Stimulated activated CD4-positive, alpha-beta T cell treated with anti-CD3 and anti-CD28 coated beads, Interleukin-4, amount 100 ng/mL, for 4 hours (primary cell): ENCODE data around the gene MSRB2.
"Not testable (repeated sequence)": the region's sequence is repeated elsewhere in the genome, so short reads cannot be mapped to it uniquely, and the experiment has no call there.

Source experiments
- DNase-seq, 2 experiments: peaks; one replicate each; pipeline ENCODE4 v3.0.0-alpha.2; 2020

MSRB2 gene

DNA sequence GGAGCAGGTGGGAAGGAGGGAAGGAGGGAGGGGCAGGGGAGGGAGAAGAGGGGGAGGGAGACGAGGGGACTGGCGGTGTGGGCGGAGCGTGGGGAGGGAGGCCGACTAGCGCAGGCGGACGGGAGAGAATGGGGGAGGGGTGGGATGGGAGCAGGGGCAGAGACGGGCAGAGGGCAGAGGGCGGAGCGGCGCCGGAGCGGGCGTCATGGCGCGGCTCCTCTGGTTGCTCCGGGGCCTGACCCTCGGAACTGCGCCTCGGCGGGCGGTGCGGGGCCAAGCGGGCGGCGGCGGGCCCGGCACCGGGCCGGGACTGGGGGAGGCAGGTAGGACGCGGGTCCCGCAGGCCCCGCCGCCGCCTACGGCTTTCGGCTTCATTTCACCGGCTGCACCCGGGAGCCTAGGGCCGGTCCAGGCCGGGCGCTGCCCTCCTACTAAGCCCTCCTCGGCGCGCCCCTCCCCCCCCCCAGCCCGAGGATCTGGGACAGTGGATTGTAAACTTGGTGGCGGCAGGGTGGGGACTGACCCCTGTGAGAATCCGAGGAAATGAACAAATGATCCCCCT, at the start of gene MSRB2:
TSS of gene MSRB2 (plus strand) at position 176 of the 562 bp plus-strand sequence. CDS start at position 206, 30 bp downstream.
- peak; percentile 67 to 81 for DNase-seq

DNA sequence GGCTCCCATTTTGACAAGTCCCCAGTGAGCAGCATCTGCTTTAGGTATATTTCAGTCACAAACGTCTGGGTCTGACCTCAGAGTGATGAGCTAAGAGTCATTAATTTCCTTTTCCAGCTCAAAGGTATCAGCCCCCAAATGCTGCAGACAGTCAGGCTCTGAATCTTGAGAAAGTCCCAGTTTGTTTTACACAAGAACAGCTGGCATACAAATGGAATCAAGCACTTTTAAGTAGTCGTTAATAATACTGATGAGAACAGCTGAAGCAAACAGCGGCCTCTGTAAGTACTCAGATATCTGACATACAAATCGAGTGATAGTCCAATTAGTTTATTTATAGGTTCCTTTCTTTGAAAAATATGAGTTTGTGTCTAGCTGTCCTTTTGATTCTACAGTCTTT, 49.4 kb upstream of the MSRB2 start:
- DNase-seq: no peak

DNA sequence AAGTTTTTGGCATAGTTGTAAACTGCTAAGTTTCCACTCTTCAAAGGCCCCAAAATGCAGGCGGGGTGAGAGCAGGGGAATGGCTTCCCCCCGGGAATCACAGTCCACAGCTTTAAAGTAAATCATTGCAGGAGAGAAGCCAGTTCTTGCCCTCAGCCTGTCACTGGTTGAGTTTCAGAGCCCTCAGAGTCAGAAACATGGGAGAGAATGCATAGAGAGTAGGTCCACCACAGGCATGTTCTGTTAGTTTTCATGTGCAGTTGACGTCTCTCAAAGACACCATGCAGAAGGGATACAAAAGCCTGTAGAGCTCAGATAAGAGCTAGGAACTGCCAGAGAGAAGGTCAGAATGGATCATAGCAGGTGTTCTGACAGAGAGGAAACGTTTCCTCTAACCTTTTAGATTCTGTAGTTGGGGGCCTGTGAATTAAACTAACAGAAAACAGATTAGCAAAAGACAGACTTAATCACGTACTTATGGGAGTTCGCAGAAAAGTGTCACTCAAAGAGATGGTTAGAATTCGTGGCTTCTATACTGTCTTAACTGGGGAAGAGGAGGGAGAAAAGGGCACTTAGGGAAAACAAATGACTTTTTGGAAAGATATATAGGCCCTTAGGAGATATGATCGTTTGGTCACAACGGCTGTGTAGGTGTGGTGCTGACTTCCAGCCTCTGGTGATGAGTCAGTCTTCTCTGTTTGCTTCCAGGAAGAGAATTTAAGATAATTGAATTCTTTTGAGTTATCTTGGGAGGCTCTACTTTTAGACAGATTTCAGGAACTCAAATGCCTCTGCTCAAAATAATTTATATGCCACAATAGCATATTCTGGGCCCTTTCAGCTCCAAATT, 48.0 kb upstream of the MSRB2 start:
- DNase-seq: no peak

DNA sequence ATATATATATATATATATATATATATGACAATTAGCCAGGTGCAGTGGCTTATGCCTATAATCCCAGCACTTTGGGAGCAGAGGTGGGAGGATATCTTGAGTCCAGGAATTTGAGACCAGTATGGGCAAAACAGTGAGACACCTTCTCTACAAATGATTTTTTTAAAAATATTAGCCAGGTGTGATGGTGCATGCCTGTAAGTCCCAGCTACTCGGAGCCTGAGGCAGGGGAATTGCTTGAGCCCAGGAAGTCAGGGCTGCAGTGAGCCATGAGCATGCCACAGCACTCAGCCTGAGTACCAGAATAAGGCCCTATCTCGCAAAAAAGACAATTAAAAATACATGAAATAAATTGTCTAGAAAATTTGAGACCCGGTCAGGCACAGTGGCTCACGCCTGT, 47.2 kb upstream of the MSRB2 start:
- DNase-seq: no peak

DNA sequence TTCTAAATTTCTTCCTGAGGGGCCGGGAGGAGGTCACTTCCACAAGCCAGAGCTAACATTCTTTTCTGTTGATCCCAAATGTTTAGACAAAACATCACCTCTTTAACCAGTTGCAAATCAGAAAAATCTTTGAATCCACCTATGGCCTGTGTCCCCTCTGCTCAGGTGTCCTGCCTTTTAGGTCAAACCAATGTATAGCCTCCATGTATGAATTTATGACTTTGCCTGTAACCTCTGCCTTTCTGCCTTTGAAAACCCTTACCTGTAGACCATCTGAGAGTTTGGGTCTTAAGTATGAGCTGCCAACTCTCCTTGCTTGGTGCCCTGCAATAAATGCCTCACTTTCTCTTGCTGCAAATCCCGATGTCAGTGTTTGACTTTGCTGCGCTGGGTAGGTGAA, 44.1 kb upstream of the MSRB2 start:
- DNase-seq: no peak

DNA sequence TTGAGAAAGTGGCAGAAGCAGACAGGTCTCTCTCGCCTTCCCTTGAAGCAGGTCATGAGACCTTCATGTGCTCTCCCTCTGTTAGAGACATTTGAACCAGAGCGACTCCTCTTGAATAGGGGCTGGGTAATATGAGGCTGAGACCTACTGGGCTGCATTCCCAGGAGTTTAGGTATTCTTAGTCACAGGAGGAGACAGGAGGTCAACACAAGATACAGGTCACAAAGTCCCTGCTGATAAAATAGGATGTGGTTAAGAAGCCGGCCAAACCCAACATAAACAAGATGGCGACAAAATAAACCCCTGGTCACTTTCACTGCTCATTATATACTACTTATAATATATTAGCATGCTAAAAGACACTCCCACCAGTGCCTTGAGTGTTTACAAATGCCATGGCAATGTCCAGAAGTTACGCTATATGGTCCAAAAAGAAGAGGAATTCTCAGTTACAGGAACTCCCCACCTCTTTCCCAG, 43.5 kb upstream of the MSRB2 start:
- no peak for DNase-seq

DNA sequence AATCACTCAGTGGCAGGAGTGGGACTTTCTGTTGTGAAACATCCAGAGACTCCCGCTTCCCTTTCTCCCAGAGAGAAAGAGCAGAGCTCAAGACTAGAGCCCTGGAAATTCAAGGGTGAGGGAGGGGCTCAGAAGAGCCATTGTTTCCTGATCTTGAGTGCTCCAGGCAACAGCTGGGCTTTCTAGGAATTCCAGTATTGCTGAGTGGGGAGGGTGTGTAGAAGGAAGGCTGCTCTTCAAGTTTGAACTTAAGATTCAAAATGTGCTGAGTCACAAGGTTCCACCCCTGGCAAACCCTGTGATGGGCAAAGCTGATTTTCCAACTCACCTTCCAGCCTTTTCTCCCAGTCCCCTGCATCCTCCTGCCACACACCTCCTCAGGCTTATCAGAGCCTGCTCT, 42.3 kb upstream of the MSRB2 start:
- DNase-seq: no peak

DNA sequence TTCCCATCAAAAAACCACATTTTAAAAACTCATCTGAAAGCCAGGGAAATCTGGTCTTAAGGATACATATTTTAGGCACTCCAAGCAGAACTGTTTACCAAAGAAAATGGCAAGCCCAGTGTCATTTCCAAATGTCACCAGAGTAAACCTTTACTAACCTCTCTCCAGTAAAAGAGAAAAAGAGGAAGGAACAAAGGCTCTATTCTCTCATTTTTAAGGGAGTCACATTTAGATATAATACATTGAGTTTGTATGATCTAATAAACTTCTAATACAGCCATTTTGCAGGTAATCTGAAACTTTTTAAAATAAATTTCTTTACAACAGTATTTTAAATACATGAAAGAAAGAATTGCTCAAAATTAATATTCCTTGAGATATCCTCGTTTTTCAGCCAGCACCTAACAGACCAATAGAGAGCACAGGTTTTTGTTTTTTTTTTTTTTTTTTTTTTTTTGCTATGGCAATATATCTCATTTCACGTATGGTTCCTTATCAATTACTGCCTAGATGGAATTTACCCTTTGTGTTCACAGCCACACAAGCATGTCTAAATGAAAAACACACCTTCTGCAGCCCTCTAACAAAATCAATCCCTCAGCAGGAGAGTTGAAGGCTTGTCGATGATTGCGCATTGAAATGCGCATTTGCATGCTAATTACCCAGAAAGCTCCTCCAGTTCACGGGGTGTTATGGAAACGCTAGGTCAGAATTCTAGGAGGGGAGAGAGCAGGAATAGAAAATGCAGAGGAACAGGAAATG, 39.8 kb upstream of the MSRB2 start:
- DNase-seq: no peak

DNA sequence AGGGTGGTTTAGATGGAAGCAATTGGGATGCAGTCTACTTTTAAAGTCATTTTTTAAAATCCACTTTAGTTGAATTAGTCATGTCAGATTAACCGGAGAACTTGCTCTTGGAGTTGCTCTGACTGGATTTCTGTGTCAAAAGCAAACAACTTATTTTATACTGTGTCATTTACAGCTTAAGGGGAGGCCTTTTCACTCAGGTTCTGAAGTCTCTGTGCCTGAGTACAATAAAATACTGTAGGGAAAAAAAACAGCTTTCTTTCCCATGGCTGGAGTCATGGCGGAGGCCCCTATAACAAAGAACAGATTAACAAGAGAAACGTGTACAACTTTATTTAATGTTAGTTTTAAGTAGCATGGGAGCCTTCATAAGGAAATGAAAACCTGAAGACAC, 39.2 kb upstream of the MSRB2 start:
- no peak for DNase-seq

DNA sequence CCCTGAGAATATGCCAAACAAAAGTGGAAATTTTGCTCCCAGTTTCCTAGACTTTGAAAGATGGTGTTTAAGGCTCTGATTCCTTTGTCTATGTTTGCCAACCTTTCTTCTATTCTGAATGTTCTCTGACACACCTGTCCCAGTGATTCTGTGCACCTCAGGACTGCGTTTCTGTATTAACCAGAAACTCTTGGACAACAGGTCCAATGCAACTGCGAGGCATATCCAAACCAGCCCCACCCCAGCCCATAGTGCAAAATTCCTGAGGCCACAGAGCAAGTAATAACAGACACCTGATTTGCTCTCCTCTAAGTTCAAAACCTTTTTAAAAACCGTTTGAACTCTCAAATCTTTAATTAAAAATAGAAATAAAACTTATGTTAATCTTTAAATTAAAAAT, 37.0 kb upstream of the MSRB2 start:
- DNase-seq: no peak

DNA sequence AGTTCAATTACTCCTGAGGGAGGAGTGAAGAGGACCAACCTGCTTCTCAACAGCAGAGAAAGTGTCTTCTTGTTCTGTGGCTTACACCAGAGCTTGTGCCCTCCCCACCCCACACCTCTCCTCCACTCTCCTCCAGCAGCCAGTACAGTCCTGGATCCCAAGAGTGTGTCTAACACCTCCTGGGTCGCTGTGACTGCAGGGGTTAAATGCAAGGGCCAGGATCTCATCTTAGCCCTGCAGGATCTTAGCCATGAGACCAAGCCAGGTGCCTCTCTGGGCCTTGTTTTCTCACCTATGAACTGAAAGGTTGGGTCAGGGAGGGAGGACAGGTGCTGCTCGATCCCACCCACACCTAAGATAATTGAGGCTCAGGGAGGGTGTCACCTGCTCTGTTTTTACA, 34.5 kb upstream of the MSRB2 start:
- no peak for DNase-seq

DNA sequence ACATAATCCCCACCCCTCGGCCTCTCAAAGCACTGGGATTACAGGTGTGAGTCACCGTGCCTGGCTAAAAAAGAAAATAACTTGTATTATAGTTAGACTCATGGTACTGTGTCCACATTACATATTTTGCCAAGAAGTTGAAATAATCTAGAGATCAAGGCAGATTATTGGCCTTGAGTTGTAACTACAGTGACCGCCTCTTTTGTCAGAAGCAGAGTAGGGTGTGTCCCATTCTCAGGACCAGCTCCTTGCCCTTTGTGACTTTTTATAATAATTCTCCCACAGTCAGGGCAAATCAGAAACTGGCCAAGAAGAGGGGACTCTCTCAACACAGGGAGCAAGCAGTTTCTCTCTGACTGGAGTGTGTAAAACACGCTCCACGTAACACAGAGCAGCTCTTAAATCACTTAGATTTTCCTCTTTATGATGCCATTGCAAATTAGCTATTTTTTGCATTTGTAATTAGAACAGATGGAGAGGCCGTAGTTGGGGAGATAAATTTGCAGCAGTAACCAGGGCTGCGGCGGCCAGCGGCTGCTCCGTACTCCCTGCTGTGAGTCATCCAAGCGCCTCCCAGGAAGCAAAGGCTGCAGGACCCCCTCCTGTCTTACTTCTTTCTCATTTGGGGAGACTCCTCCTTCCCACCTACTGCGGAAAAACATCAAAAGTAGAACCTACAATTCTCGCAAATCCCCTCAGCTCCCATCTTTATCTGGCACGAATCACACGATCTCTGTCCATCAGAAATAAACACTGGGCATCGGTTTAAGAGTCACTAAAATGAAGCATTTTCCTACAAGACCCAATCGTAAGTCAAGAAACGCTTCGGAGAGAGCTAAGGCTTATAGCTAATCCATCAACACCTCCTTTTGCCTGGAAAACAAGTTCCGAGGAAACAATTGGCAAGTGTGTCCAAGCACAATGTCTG, 32.1 kb upstream of the MSRB2 start:
- DNase-seq: no peak

DNA sequence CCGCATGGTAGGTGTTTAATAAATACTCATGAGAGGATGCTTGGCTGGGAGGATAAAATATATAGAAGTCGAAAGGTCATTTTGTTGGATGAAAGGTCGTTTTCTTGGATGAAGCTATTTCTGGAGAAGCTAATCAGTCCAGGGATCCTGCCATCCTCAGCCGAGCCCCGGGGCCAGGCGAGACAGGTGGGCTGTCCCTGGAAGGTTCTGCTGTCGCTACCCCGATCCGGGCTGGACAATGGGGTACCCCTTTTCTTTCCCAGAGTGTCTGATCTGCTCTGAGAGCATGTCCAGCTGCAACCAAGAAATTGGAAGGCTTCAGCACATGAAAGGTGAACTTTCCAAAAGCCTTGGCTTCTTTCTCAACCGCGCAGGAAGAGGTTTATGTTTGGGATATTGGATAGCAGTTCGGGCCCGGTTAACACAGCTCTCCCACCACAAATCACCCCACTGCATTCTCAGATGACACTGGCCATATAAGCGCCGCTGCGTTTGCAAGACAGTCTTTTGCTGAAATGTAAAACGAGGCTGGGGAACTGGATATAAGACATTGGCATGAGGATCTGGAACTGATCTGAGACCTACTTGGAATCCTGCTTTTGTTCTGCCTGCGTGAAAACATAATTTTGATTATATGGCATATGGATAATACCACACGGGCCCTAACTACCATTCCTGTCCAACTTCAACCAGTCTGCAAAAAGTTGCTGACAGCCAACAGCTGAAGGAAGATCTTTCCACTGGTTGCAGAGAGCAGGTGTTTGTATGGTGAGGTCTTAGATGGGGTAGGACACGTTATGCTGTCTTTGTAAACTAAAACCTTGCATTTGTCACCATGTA, 31.2 kb upstream of the MSRB2 start:
- no peak for DNase-seq

DNA sequence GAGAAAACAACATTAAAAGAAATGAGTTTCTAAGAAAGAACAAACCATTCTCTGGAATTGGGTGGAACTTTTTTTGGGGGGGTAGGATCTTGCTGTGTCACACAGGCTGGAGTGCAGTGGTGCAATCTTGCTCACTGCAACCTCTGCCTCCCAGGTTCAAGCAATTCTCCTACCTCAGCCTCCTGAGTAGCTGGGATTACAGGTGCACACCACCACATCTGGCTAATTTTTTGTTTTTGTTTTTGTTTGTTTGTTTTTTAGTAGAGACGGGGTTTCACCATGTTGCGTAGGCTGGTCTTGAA, 30.6 kb upstream of the MSRB2 start:
- not testable (repeated sequence) for DNase-seq

DNA sequence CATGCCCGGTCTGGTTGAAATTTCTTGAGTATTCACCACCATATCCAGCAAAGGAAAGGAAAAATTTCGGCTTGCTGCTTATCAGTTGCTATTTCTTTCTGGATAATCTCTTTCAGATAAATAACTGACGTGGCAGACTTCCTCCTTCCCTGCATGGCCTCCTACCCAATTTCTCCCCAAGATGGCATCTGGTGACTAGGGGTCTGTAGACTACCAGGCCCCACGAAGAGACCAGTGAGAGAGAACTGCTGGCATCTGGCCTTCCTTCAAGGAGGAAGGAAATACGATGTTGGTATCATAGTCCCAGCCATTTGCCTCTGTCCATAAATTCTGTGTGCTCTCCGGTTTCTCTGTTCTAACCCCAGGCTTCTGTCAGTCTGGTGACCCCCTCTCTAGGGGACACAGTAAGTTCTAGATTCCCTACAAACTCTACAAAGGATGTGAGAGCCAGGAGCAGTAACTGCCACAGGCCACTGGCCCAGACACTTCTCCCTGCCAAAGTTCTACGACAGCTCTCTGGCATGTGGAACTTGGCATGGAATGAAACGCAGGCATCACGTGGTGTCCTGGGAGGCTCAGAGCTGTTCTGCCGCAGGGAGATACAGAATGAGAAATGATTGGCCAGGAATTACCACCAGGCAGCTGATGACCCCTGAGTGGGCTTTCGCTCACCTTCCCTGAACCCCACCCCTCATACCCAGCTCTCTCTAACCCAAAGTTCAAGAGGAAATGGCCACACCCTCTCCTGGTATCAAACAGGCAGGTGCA, 30.0 kb upstream of the MSRB2 start:
- DNase-seq: no peak

DNA sequence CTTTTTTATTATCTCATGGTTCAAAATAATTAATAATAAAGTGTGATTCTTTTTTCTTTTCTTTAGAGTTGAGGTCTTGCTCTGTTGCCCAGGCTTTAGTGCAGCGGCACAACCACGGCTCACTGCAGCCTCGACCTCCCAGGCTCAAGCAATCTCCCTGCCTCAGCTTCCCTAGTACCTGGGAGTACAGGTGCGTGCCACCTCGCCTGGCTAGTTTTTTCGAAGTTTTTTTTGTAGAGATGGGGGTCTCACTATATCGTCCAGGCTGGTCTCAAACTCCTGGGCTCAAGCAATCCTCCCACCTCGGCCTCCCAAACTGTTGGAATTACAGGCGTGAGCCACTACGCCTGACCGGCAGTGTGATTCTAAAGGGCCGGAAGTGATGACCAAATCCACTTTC, 28.0 kb upstream of the MSRB2 start:
- DNase-seq: no peak

DNA sequence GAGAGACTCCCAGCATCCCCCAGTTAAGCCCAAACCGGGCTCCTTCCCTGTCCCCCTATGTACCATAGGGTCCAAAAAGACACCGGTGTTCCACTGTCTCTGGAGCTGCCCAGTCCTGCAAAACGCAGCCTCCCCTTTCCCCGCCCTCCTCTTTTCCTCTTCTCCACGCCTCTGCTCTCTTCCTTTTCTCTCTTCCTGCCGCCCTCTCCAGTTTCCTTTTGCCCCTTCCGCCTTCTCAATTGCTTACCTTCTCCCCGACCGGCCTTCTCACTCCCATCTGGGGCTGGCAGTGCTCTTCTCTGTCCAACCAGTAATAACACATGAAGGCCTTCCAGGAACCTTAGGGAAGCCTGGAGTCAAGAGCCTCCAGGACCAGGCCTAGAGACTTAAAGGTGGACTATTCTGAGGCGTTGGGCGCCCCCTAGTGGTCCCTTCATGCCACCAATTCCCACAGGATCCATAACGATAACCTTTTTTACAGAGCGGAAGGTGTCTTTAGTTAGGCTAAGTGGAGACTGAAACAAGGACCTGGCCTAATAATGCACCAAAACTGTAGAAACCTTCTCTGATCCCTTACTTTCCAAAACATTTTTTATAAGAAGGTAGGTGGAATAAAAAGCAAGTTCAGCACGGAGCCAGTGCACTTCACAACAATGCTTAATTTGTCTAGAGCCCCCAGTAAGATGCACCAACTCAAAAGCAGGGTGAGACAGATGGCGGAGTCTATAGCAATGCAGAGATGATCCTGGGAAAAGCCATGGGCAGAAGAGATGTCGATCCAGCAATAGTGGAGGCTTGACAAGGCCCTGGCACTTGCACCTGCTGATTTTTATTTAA, 27.2 kb upstream of the MSRB2 start:
- peak; percentile 44 to 62 for DNase-seq

DNA sequence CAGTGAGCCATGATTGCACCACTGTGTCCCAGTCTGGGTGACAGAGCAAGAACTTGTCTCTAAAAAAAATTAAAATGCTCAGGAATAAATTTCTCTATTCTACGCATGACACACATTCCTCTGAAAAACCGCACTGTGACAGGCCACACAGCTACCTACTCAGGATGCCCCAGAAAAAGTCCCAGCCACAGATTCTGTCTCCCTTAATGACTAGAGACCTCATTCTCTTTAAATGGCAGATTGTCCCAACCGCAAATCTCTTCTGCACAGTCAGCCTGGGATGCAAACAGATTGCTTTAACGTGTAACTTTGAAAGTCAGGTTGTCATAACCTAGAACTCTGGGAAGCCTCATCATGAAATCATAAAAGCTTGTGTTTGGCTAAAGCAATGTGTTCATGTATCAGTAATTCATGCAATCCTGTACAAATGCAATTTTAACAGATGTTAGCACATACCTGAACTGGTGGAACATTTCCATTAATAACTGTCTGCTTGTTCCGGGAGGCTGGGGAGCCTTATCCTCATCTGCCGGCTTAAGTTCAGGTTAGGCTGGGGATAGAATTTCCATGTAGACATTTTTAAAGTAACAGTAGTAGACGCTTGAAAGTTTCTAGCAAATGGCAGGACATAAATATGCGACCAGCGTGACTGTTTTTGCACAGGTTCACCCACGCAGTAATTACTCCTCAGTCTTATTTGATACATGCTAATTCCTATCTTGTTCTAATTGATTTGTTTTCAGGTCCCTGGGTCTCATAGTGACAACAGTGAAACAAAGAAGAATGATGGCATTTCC, 26.2 kb upstream of the MSRB2 start:
- DNase-seq: no peak
